Embryonic facial prominence (tissue), 1 donor: ENCODE results near the gene PCNX1.
"Not testable (repeated sequence)": the region's sequence is repeated elsewhere in the genome, so short reads cannot be mapped to it uniquely, and the experiment has no call there.

Source experiments
- DNase-seq: peaks from one replicate; pipeline ENCODE4 v3.0.0-alpha.2; 2016; ENCODE audit errors: extremely low spot score

Gene PCNX1

DNA sequence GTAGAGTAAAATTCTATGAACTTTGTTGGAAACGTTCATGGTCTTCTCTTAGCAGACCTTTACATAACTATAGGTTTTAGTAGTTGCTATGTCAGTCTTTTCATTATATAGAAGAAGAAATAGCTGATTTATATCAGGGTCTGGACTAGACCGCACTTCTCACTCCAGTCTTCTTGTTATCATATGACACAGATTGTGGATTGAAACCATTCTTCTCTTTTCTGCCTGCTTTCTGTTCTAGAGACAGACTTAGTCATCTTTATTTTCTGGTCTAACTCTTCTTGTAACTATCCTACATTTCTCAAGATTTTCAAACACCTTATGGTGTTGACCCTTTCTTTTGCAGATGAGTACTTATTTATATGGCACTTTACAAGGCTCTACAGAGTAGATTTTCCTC is 55.7 kb downstream of the PCNX1 start:
- no peak for DNase-seq

DNA sequence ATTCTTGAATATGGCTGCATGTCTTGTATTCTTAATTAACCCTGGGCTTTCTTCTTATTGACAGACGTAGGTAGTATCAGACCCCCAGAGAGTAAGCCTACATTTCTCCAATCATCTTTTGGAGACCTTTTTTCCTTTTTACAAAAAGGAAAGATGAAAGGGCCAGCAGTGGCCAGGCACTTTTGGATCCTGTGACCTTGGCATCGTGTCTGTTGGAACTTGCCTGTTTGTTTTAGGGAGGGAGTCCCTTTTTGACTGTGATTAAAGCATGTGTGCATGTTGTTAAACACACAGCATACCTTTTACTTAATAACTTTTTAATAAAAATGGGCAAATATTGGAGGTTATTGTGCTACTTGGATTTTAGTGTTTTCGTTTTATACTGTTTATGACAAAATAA is 57.2 kb downstream of the PCNX1 start:
- no peak for DNase-seq

DNA sequence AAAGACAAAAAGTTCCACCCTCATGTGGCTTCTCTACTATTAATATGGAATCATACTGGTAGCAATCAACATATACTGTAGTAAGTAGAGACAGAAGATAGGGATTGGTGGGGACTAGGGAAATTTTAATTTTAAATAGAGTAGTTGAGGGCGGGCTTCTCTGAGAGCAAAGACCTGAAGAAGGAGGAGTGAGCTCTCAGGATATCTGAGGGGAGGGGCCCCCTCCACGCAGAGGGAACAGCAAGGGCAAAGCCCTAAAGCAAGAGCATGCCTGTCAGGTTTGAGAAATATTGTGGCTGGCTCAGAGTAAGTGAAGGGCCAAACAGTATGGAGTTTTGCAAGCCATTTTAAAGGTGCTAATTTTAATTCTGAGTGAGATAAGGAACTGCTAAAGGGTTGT is 64.3 kb downstream of the PCNX1 start:
- DNase-seq = no peak

DNA sequence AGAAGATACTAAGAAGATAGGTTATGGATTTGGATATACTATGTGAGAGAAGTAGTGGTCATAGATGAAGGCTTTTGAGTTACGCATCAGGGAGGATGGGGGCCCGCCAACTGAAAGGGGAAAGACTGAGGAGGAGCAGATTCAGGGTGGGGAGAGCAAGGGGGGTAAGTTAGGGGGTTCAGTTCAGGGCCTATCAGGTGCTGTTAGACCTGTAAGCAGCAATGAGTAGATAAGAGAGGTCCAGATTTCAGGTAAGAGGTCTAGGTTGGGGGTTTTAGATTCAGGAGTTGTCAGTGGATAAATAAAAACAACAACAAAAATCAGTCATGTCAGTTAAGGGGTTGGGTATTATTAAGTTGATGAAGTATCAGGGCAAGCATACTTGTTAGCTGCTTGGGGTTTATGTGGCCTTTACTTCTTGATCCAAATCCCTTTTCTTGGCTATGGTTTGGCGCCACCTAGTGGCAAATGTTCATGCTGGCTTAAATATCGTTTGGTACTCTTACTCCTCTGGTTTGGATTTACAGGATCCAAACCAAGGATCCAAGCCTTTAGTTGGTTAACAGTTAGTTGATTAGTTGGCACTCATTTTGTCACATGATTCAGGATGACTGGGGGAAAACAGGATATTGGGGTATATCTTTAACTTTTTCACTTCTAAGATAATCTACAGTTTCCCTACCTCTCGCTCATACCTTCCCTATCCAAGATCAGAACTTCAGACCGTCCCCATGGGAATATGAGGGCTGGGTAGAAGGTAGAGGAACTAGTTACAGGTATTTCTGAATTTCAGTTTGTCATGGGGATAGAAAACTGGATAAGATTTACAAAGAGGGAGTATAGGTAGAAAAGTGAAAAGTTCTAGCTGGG is 65.1 kb downstream of the PCNX1 start:
- peak; percentile 77 for DNase-seq

DNA sequence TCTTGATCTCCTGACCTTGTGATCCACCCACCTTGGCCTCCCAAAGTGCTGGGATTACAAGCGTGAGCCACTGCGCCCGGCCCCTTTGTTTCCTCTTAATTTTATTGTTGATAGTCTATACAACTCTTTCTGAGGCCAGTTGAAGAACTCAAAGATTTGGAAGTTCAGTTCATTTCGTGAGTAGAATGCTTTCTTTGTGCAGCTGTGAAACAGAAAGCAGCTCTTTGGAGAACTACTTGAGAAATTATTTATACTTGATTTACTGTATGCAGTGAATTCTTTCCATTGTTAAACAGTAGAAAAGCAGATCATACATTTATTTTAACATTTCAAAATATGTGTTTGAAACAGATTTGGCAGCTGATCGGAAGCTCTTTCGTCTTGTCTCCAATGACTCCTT is 69.3 kb downstream of the PCNX1 start:
- no peak for DNase-seq

DNA sequence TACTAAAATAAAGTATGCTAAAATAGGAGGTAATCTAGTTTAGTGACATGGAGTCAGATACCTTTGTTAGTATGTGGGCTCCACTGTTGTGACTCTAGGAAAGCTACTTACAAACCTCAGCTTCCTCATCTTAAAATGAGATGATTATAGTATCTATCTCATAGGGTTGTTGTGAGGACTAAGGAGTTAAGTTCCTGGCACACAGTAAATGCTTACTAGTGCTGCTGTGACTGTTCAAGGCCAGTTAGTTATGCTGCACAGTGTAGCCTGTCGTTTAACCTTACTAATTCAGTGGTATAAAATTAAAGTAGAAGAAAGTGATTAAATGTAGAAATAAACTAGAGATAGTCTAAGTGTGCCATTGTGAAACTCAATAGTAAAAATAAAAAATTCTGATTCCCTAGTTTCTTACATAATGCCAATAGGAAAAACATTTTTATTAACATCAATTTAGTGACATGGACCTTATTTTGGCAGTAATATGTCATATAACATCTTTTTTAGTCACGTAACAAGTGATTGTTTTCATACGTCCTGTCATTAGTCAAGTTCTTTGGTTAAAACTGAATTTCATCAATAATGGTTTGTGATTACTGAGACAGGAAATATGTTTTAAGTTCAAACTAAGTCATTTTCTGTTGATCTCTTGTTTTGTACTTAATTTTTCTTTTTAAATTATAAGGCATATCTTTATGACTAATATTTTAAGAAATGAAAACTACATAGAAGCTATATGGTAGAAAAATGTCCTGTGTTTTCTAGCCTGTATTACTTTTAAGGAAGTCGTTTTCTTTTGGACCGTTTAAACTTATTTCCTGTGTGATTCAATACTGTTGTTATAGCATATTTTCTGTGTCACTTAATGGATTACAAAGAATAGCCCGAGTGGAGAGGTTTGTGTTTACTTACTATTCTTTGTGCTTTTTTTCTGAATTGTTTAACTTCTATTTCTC is 74.0 kb downstream of the PCNX1 start:
- DNase-seq = no peak

DNA sequence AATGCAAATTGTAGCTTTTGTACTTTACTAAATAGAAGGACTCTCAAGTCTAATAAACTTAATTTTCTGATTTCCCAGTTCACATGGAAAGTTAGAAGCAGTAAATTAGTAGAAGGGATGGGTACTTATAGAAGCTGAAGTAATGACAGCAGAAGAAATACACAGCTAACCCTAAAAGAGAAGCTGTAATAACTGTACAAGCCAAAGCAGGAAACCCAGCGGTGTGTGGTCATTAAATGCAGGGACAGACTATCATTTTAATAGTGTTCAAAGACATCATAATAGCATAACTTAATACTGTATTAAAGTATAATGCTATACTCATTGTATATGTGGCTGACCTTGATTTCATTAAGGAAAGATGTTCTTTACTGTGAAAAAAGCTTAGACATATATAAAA is 74.9 kb downstream of the PCNX1 start:
- no peak for DNase-seq

DNA sequence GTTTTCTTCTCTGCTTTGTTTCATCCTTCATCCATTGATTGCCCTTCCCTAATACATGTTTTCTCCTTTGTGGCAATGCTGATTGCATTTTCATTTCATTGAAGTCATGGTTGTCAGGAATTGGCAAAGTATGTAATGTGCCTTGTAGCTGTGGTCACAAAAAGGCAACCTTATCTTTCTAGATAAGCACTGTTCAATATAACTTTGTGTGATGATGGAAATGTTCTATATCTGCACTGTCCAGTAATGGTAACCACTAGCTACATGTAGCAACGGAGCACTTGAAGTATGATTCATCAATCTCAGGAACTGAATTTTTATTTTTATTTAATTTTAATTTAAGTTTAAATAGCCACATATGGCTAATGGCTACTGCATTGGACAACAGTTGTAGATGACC is 79.8 kb downstream of the PCNX1 start:
- DNase-seq = no peak

DNA sequence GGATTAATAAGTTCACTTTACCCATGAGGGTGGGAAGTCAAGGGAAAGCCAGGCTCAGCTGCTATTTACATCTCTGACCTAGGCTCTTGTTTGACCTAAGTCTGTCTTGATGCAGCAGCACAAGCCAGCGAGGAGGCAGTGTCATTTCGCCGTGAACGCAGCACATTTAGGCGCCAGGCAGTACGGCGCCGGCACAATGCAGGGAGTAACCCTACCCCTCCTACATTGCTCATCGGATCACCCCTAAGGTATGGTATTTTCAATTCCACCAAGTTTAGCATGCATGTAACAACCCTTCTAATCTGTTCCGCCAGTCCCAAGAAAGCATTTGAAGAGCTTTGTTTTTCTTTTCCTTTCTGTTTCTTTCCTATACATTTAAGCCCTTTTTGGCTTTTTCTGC is 81.2 kb downstream of the PCNX1 start:
- no peak for DNase-seq

DNA sequence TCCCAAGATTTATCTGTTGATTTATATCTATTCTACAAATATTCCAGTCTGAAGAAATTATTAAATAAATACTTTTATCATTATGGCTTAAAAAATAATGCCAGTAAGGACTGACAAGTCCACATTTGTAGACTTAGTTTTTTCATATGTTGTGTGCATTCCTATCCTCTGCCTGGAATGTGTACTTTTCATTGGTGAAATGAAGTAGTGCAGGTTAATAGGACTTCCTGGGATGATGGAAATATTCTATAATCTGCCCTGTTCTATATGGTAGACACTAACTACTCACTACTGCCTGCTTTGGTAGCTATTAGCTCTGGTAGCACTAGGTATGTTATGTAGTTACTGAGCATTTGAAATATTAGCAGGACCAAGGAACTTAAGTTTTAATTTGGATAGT is 86.7 kb downstream of the PCNX1 start:
- no peak for DNase-seq

DNA sequence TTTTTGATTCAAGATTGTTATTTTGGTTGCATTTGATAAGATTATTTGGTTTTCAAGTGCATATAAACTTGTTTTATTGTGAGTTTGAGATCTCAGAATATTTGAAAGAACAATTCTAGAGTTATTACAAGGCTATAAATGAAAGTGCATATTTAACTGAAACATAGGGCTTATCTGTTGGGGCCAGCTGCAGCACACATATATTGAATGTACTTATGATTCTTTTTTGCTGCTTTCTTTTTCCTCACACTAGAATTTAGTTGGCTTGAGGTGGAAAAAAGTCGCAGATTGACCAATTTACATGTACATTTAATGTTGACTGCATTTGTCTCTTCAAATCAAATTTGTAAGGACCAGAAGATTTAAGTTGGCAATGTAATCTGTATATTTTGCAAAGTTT is 88.0 kb downstream of the PCNX1 start:
- DNase-seq = no peak

DNA sequence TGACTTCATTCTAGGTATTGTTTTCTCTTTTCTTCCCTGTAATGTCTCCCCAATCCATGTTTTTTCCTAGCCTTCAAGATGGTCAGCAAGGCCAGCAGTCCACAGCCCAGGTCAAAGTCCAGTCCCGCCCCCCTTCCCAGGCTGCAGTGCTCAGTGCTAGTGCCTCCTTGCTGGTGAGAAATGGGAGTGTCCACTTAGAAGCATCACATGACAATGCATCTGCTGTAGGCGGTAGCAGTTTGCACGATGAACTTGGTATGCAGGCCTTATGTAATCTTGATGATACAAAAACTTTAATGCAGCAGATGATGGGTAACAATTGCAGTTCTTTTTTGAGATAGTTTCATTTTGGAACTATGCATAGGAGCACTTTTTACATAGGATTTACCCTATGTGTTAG is 88.4 kb downstream of the PCNX1 start:
- DNase-seq = no peak

DNA sequence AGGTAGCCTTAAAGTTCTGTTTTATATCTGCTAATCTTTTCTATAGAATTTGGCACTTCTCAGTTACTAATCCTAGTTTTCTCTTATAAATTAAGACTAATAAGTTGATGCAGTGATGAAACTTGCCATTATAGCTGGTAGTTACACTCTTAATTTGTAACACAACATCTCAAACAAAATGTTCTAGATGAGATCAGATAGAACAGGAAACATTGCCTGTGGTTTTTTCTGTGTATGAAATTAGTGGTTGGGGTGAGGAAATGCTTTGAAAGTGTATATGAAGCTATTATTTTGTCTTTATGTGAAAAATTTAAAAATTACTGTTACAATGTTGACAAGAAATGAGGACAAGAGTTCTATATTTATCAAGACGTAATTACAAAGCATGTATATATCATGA is 91.9 kb downstream of the PCNX1 start:
- DNase-seq = no peak

DNA sequence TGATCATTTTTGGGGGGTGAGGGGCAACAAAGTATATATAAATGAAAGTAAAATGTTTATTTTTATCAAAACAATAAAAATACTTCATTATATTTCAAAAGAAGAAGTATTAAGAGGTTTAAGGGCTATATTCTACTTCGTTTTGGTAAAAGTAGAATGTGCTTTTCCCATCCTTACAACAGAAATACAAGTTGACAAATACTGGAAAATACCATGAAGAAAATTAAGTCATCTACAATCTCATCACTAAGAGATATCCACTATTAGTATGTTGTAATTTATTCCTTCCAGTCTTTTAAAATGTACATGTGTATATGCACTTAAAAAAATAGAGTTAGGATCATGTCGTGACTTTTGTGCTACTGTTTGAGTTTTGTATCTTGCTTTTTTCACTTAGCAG is 92.8 kb downstream of the PCNX1 start:
- no peak for DNase-seq

DNA sequence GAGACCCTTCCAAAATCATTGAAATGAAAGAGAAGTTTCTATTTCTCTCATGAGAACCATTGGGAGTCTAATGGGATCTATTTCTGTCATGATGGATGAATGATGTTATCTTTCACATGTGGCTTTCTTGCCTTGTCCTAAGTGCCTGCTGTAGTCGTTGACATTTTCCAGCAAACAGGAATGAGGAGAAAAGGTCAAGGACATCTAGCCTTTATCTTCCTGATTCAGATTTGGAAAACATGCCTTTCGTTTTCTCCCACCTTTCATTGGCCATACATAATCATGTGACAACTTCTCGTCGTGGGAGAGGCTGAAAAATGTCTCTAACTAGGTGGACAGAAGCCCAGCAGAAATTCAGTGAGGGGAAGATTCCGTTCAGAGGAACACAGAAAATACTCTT is 94.5 kb downstream of the PCNX1 start:
- no peak for DNase-seq

DNA sequence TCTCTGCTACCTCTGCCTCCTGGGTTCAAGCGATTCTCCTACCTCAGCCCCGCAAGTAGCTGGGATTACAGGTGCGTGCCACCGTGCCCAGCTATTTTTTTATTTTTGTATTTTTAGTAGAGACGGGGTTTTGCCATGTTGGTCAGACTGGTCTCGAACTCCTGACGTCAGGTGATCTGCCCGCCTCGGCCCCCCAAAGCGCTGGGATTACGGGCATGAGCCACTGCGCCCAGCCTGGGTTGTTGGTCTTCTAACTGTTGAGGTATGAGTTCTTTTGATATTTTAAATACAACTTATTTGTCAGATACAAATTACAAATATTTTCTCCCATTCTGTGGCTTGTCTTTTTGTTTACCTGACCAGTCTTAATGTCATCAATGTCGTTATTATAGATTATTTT is 95.9 kb downstream of the PCNX1 start:
- DNase-seq = no peak

DNA sequence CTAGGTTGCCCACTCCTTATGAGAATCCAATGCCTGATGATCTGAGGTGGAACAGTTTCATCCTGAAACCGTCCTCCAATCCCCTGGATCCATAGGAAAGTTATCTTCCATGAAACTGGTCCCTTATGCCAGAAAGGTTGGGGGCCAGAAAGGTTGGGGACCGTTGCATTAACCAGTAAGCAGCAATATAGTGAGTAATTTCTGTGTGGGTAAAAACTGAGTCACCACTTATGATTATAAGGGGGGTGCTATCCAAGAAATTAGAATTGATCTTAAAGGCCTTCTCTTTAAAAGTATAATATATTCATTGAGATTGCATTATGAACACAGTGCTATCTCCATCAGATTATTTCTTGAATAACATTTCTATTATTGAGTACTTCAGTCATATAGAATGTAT is 97.2 kb downstream of the PCNX1 start:
- DNase-seq = no peak

DNA sequence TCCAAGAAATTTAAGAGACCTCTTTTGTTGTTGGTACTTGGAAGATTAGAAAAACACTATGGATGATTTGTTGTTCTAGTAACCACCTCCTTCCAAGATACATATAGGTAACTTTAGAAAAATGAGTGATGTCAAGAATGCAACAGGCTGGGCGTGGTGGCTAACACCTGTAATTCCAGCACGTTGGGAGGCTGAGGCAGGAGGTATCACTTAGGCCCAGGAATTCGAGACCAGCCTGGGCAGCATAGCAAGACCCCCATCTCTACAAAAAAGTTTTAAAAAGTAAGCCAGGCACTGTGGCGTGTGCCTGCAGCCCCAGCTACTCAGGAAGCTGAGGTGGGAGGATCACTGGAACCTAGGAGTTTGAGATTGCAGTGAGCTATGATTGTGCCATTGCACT is 97.8 kb downstream of the PCNX1 start:
- no peak for DNase-seq

DNA sequence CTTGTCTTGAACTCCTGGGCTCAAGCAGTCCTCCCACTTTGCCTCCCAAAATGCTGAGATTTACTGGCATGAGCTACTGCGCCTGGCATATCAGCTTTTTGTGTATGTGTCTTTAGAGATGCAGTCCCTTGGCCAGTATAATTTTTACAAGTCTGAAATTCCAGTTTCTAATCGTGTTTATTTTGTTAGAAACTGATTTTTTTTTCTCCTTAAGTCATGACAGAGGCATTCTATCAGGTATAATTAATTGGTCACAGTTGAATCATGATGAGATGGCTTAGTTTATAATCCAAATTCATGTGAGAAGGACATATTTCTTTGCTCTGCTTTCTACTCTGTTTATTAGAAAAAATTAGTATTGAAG is 98.9 kb downstream of the PCNX1 start:
- no peak for DNase-seq

DNA sequence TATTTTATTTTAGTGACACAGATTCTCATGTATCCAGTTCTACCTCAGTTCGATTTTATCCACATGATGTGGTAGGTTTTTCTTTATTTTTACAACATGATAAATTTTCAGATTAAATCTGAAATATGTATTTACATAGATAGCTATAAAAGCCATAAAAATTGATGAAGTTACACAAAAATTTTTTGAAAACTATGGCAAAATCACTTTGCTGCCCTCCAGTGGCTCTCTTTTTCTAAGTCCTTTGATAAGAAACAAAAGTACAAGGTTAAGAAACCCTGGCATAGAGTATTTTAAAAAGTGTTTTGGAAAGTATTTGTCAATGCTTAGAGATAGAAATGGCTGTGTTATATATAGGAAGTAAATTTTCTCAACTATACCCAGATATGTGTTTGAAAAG is 104.2 kb downstream of the PCNX1 start:
- DNase-seq = no peak

DNA sequence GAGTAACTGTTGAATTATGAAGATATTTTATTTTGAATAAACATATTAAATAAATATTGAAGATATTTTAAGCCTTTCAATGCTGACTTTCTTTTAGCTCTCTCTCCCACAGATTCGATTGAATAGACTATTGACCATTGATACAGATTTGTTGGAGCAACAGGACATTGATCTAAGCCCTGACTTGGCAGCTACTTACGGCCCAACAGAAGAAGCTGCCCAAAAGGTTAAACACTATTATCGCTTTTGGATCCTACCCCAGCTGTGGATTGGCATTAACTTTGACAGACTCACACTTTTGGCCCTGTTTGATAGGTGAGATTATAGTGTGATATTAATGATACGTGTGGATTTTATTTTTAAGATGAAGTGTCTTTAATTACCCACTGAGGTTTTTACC is 105.6 kb downstream of the PCNX1 start:
- DNase-seq = no peak

DNA sequence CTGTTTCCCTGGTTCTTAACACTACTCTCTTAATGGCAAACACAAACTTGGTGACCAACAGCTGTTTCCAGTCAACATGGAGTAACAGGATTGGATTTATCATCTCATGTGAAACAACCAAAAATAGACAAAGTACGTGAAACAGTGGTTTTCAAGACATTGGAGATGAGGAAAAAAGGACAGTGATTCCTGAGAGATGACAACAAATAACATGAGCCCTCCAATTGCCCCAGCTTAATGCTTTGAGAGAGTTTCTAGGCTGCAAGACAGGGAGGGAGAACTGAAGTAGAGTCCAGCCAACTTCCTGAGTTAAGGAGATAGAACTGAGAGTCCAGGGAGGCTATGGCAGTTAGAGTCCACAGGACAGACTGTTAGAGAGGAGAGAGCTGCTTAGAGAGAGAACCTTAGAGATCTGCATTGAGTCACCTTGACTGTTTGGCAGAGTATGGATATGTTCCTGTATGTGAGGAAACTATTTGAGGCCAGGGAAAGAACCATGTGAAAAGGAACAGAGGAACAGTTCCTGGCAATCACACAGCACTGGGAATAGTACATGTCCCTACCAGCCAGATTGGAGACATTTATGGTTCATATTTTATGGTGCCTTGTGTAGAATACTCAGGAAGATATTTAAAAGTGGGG is 106.4 kb downstream of the PCNX1 start:
- no peak for DNase-seq

DNA sequence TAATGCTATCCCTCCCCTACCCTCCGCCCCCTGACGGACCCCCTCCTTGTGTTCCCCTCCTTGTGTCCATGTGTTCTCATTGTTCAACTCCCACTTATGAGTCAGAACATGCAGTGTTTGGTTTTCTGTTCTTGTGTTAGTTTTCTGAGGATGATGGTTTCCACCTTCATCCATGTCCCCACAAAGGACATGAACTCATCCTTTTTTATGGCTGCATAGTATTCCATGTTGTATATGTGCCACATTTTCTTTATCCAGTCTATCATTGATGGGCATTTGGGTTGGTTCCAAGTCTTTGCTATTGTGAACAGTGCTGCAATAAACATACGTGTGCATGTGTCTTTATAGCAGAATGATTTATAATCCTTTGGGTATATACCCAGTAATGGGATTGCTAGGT is 112.7 kb downstream of the PCNX1 start:
- DNase-seq = not testable (repeated sequence)
